ENCODE measurements around the gene GPRIN2.
"Not testable (repeated sequence)": the region's sequence is repeated elsewhere in the genome, so short reads cannot be mapped to it uniquely, and the experiment has no call there.

Gene GPRIN2

DNA sequence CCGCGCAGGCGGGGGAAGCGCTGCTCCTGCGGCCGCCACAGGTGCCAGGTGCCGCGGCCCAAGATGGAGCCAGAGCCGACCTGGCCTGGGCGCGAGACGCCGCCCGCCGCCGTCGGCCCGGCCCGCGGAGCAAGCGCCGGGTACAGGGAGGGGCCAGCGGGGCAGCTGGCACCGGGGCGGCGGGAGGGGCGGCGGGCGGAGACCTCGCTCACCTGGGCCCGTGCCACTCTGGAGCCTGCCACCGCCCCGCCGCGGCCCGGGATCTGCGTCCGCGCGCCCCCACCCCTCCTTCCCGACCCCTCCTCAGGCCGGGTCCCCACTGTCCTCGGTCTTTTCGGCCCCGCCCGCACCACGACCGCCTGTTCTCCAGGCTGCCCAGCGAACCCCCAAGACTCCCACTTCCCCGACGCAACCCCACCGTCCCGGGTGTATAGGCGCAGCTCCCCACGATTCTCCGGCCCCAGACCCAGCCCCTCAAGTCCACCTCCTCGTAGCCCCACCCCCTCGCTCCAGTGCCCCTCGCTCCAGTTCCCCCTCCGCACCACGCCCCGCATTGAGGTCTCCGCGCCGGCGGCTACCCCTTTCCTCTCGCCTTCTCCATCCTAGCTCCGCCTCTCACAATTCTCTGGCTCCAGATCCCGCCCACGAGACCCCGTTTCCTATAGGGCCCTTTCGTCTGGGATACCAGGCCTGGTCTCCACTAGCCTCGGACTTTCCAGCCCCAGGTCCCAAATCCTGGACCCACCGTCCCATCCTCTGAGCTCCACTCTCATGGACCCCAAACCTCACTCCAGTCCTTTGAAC lies at the start of gene GPRIN2:
GPRIN2 (minus strand) TSS at position 144 of the 804 bp plus-strand sequence. CDS start 5,922 bp downstream, outside the sequence.
- peak within 1 kb of the TSS; percentile 76 for H3K4me3 Mint-ChIP-seq
- peaks cover 7% of the 10 kb centered on the region for H3K4me1 Mint-ChIP-seq
- H3K36me3 Mint-ChIP-seq = no peaks in the 10 kb centered on the region
- no peak within 1 kb of the TSS for H3K27ac Mint-ChIP-seq
- H3K9me3 Mint-ChIP-seq = no peaks in the 10 kb centered on the region
- H3K27me3 Mint-ChIP-seq = no peaks in the 10 kb centered on the region
- ATAC-seq = peak; percentile 5

DNA sequence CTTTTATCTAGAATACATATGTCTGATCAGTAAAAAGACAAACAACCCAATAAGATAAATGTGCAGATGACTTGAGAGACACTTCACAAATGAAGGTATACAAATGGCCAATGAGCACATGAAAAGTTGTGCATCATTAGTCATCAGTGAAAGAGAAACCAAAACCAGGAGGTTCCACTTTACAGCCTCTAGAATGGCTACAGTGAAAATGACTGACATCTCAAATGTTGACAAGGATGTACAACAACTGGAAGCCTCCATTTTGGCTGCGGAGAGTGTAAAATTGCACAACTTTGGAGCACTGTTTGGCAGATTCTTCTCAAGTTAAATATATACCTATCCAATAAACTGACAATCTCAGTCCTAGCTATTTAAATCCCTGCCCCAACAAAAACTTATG lies 44.1 kb upstream of the GPRIN2 start:
- not testable (repeated sequence) for H3K36me3 Mint-ChIP-seq, H3K4me1 Mint-ChIP-seq, H3K4me3 Mint-ChIP-seq, H3K9me3 Mint-ChIP-seq, H3K27ac Mint-ChIP-seq, H3K27me3 Mint-ChIP-seq
- ATAC-seq = peak; percentile 71

DNA sequence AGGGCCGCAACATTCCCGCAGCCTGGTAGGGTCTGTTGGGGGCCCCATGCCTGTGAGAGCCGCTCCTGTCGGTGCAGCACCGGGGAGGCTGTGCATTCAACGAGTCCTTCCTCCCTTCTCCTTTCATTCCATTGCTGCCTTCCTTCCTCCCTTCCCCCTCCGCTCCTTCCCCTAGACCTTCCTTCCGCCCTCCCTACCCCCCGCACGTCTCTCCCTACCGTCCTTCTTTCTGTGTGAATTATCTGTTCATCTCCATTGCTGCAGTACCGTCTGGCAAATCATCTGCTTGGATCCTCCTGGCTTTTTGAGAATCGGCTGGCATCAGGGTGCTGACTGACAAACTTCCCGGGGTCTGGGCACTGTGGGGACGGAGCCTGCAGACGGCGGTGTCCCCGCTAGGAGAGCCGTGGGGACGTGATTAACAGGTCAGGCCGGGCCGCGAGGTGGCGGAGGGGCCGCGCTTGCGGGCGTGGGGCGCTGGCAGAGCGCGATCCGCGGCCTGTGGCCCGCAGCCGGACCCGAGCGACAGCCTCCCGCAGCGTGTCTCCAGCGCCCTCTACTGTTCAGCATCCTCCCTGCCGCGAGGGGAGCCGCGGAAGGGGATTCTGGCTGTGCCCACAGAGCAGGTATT lies 41.3 kb upstream of the GPRIN2 start:
- H3K9me3 Mint-ChIP-seq, H3K36me3 Mint-ChIP-seq, H3K27me3 Mint-ChIP-seq, H3K27ac Mint-ChIP-seq, H3K4me1 Mint-ChIP-seq, H3K4me3 Mint-ChIP-seq: not testable (repeated sequence)
- ATAC-seq = peak; percentile 84

DNA sequence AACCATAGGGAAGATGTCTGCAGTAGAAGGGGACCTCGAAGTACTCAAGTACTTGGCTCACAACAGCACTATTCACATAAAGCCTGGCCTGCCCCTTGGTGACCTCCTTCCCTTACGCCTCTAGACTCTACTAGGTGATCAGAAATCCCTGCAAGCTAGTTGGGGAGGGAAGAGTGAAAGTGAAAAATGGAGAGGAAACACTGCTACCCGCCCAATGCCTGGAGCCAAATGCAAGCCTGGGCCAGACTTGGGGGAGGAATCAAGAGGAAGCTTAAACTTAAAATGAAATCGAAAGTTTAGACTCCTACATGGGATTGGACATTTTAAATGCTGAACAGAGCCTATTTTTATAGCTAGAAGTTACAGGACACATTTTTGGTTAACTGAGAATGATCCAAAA lies 40.1 kb upstream of the GPRIN2 start:
- not testable (repeated sequence) for H3K9me3 Mint-ChIP-seq, H3K27ac Mint-ChIP-seq, H3K4me3 Mint-ChIP-seq, H3K36me3 Mint-ChIP-seq, H3K4me1 Mint-ChIP-seq, H3K27me3 Mint-ChIP-seq, ATAC-seq

DNA sequence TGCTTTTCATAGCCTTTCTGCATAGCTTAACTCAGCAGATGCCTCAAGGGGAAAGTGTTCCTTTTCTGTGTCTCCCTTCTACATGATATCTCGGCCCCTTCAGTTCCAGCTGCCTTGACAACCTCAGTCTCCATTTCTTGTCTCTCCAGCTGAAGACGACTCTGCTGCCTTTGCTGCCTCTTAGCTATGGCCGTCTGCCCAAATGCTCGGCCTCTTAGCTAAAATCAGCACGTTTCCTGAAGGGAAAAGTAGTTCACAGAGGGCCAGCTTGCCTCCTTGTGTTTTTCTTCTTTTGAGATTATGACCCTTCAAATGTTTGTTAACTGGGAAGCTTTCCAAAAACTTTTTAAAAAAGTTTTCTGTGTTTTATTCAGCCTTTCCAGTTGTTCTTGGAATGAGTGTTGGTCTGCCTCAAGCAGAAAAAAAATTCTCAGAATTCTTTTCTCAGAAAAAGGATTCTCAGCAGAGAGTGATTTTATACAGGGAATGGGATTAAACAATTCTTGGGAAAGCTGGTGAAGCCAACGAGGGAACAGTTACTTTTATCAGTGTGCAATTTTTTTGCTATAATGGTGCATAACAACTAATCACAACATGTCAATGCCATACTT lies 38.1 kb upstream of the GPRIN2 start:
- not testable (repeated sequence) for H3K27ac Mint-ChIP-seq, H3K4me1 Mint-ChIP-seq, ATAC-seq, H3K27me3 Mint-ChIP-seq, H3K4me3 Mint-ChIP-seq, H3K9me3 Mint-ChIP-seq, H3K36me3 Mint-ChIP-seq

DNA sequence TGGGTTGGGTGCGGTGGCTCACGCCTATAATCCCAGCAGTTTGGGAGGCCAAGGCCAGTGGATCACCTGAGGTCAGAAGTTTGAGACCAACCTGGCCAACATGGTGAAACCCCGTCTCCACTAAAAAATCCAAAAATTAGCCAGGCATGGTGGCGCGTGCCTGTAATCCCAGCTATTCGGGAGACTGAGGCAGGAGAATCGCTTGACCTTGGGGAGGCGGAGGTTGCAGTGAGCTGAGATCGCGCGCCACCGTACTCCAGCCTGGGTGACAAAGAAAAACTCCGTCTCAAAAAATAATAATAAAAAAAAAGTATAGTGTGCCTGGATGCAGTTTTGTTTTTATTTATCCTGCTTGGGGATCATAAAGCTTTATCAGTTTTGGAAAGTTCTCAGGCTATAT lies 36.8 kb upstream of the GPRIN2 start:
- not testable (repeated sequence) for H3K36me3 Mint-ChIP-seq, H3K4me1 Mint-ChIP-seq, H3K27ac Mint-ChIP-seq, H3K9me3 Mint-ChIP-seq, H3K4me3 Mint-ChIP-seq, ATAC-seq, H3K27me3 Mint-ChIP-seq

DNA sequence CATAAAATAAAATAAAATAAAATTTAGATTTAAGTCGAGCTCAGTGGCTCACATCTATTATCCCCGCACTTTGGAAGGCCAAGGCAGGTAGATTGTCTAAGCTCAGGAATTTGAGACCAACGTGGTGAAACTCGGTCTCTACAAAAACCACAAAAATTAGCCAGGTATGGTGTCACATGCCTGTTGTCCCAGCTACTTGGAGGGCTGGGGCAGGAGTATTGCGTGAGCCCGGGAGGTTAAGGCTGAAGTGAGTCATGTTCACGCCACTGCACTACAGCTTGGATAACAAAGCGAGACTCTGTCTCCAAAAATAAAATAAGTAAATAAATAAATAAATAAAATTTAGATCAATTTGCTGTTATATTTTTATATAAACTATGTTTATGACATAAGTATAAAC lies 34.6 kb upstream of the GPRIN2 start:
- ATAC-seq, H3K36me3 Mint-ChIP-seq, H3K4me1 Mint-ChIP-seq, H3K27ac Mint-ChIP-seq, H3K27me3 Mint-ChIP-seq, H3K9me3 Mint-ChIP-seq, H3K4me3 Mint-ChIP-seq: not testable (repeated sequence)

DNA sequence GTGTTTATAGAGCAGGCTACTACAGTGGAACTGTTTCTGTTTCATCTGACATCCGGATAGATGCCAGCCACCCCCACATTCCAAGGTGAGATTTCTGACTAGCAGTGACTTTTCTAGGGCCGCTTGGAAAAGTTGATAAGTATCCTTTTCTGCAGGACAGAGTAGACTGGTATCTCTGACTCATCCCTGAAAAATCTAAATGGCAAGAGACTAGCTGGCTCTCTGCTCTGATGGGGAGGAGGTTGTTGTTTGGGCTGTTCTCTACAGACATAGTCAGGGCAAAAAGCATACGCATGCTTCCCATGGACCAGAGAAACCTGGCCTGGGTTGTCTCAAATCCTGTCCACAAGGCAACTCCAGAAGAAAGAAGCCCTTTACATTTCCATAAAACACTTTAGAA lies 33.1 kb upstream of the GPRIN2 start:
- not testable (repeated sequence) for H3K4me3 Mint-ChIP-seq, H3K36me3 Mint-ChIP-seq, H3K27ac Mint-ChIP-seq, H3K4me1 Mint-ChIP-seq, H3K9me3 Mint-ChIP-seq, ATAC-seq, H3K27me3 Mint-ChIP-seq

DNA sequence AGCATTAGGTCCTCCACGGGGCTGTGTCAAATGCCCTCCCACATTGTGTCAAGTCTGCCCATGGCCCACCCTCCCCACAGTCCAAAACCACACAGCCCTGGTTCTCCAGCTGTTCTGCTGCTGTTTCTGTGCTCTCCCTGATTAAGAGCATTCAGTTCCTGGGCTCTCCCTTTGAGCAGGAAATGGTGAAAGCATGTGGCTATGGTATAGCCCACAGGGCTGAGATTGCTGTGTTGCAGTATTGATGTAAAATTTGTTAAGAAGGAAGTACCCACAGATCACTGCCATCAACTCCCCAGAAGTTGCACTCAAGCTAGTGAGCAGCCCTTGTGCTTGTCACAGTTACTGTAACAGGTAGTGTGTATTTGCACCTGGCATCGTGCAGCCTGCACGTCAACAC lies 31.8 kb upstream of the GPRIN2 start:
- H3K36me3 Mint-ChIP-seq, H3K4me3 Mint-ChIP-seq, H3K27ac Mint-ChIP-seq, H3K9me3 Mint-ChIP-seq, ATAC-seq, H3K27me3 Mint-ChIP-seq, H3K4me1 Mint-ChIP-seq: not testable (repeated sequence)

DNA sequence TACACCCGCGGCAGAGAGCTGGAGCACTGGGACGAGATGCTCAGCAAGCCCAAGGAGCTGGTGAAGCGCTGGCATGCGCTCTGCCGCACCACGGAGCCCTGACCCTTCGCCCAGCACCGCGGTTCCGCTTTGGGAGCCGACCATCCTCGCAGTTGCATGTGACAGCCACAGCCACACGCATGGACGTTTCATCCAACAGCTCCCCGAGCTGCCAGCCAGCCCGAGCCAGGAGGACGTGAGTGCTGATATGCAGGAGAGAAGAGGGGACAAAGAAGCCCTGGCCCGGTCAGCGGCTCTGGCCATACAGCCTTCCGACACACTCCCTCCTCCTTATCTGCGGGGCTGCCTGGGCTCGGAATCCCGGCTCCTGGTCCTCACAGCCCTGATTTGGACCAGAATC lies 31.1 kb upstream of the GPRIN2 start:
- not testable (repeated sequence) for H3K27me3 Mint-ChIP-seq, ATAC-seq, H3K4me3 Mint-ChIP-seq, H3K36me3 Mint-ChIP-seq, H3K9me3 Mint-ChIP-seq, H3K4me1 Mint-ChIP-seq, H3K27ac Mint-ChIP-seq

DNA sequence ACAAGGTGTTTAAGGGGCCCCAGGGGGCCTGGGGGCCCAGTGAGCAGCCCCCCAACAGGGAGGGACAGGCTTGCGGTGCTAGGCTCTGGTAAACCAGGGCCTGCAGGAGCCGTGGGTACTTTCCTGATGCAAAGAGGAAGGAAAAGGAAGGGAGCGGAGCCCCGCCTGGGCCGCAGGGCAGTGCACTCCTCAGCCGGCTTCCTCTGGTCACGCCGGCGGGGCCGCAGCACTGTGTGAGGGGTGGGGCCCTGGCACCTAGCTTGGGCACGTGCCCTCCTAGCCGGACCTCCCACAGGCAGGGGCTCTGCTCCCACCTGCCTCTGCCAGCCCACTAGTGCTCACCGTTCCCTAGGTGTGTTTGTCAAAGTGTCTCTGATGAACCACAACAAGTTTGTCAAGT lies 28.8 kb upstream of the GPRIN2 start:
- not testable (repeated sequence) for ATAC-seq

DNA sequence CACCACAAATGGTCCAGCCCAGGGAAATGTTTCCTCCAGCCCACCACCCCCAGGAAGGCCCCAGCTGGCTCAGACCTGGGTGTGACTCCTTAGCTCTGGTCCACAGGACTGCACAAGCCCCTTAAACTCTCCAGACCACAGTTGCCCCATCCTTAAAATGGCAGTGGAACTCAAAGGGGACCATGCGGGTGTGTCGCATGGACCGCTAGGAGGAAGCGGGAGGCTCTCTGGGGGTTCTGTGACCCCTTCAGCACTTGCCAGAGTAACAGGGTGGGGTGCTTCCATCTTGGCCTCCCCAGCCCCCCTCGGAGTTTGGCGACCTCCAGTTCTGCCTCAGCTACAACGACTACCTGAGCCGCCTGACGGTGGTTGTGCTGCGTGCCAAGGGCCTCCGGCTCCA lies 27.7 kb upstream of the GPRIN2 start:
- ATAC-seq, H3K4me1 Mint-ChIP-seq, H3K36me3 Mint-ChIP-seq, H3K27me3 Mint-ChIP-seq, H3K4me3 Mint-ChIP-seq, H3K9me3 Mint-ChIP-seq, H3K27ac Mint-ChIP-seq: not testable (repeated sequence)

More for the DNA sequence above, 28.8 kb upstream of the GPRIN2 start:
- not testable (repeated sequence) for H3K9me3 Mint-ChIP-seq, H3K4me3 Mint-ChIP-seq, H3K4me1 Mint-ChIP-seq, H3K36me3 Mint-ChIP-seq, H3K27ac Mint-ChIP-seq, H3K27me3 Mint-ChIP-seq

DNA sequence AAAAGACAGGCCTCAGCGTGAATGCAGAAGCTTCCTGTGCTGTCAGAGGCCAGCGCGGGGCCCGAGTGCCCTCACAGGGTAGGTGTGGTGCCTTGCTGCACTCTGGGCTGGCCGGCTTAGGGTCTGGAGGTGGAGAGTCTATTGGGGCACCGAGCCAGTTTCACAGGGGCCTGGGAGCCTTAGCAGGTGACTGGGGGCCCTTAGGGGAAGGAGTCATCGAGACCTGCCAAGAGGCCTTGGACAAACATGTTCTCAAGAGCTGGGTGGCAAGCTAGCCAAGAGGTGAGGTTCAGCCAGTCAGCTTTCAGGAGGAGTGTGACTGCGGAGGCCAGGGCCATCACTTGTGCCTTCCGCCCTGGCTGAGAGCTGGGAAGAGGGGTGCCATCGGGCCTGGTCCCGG lies 26.1 kb upstream of the GPRIN2 start:
- H3K36me3 Mint-ChIP-seq, H3K4me1 Mint-ChIP-seq, H3K9me3 Mint-ChIP-seq, H3K4me3 Mint-ChIP-seq, H3K27me3 Mint-ChIP-seq, H3K27ac Mint-ChIP-seq, ATAC-seq: not testable (repeated sequence)

DNA sequence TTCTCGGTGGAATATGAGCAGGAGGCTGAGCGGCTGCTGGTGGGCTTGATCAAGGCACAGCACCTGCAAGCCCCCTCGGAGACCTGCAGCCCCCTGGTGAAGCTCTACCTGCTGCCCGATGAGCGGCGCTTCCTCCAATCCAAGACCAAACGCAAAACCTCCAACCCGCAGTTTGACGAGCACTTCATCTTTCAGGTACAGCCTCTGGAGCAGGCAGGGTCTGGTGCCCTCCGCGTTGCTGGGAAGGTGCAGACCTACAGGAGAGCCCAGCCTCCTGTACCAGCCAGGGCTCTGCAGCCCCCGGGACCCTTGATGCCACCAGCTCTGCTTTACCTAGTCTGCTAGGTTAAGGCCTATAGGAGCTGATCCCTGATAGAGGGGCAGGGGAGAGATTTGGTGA lies 25.5 kb upstream of the GPRIN2 start:
- not testable (repeated sequence) for H3K36me3 Mint-ChIP-seq, ATAC-seq, H3K4me3 Mint-ChIP-seq, H3K27me3 Mint-ChIP-seq, H3K9me3 Mint-ChIP-seq, H3K4me1 Mint-ChIP-seq, H3K27ac Mint-ChIP-seq

DNA sequence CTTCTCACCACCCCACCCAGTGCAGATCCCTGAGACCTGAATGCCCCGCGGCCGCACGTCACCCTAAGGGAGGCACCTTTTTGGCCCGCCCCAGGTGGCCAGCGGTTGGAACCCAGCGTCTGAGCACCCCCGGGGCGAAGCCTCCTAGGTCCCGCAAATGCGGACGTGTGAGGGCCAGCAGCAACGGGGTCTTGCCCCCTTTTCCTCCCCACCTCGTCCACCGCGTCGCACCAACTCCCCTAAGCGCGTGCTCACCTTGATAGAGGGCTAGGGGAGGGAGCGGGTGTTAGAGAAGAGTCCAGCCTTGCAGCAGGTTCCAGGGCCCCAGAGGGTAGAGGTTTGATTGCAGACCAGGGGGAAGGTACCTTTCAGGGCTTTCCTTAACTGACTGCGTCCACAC lies 22.9 kb upstream of the GPRIN2 start:
- H3K4me1 Mint-ChIP-seq, H3K27ac Mint-ChIP-seq, H3K27me3 Mint-ChIP-seq, ATAC-seq, H3K36me3 Mint-ChIP-seq, H3K4me3 Mint-ChIP-seq, H3K9me3 Mint-ChIP-seq: not testable (repeated sequence)

DNA sequence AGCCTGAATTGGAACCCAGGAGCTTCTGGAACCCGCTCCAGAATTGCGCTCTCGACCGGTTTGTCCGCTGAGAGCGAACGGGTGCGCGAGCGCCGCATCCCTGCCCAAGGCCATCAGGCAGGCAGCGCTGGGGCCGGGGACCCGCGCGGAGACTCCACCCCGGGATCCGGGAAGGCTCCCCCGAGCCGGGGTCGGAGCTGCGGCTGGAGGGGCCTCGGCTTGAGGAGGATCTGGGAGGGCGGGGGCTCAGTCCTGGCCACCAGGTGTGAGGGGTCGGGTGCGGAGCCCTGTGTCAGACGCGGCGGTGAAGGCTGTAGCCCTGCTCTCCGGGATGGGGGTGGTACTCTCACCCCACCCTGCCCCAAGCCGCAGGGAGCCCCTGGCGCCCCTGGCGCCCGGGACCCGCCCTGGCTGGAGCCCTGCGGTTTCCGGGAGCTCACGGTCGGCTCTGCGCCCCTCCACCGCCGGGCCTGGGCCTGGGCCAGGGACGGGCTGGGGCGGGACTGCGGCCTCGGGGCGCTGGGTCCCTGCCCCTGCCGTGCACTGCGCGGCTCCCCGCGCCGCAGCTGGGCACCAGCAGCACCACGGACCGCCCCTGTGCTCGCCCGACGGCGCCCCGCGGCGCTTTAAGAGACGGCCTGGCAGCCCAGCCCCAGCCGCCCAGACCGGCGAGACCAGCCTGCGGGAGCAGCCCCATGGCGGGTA lies 22.2 kb upstream of the GPRIN2 start, which contains the start of gene SYT15:
SYT15 (plus strand) TSS at position 655 of the 705 bp plus-strand sequence; CDS start at position 696, 41 bp downstream.
- H3K4me3 Mint-ChIP-seq, H3K27ac Mint-ChIP-seq, H3K9me3 Mint-ChIP-seq, ATAC-seq, H3K4me1 Mint-ChIP-seq, H3K27me3 Mint-ChIP-seq, H3K36me3 Mint-ChIP-seq: not testable (repeated sequence)
